HPDE6-E6E7 (cell line): Measurements from ENCODE around the gene ASCL2.
"Not testable (repeated sequence)": the region's sequence is repeated elsewhere in the genome, so short reads cannot be mapped to it uniquely, and the experiment has no call there.

ENCODE experiments used
- DNase-seq: peaks from one replicate; pipeline ENCODE4 v3.0.0; 2011; ENCODE audit warnings: missing footprints; ENCODE audit errors: extremely low spot score

ASCL2 gene

DNA sequence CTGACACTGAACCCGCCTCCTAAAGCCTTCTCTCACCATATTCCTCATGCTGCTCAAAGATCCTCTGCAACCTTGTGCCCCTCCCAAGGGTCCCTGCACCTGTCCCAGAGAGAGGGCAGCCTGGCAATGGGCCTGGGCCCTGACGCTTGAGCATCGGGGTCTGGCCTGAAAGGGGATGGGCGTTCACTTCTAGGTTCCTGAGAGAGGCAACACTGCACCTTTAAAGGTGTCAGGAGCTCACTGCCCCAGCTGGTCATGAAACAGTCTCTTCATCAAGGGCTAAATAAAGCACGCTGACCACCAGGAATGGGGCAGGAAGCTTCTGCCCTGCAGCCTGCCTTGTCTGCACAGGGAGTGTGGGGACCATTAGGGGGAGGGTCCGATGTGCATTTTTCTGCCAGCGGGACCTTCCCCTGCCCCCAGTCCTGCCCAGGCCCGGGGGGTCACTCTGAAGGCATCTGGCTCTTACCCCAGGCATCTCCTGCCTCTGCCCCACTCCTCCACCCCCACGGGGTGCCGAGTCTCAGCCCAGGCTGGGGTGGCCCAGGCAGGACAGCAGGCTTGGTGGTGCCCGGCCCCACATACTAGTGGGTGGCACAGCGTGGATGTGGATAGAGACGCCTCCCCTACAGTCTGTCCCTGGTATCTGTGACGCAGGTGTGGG lies 27.9 kb upstream of the ASCL2 start:
- no peak for DNase-seq

DNA sequence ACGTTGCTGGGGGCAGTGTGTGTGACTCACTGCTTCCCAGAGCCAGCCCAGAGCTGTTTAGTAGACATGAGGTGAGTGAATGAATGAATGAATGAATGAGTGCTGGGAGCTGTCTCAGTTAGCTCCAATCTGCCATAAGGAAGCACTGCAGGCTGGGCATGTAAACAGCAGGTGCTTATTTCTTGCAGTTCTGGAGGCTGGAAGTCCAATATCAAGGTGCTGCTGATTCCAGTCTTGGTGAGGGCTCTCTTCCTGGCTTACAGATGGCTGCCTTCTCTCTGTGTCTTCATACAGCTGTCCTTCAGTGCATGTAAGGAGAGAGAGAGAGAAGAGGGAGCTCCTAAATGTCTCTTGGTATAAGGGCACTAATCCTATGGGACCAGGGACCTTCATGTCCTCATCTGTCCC lies 27.2 kb upstream of the ASCL2 start:
- DNase-seq = no peak

DNA sequence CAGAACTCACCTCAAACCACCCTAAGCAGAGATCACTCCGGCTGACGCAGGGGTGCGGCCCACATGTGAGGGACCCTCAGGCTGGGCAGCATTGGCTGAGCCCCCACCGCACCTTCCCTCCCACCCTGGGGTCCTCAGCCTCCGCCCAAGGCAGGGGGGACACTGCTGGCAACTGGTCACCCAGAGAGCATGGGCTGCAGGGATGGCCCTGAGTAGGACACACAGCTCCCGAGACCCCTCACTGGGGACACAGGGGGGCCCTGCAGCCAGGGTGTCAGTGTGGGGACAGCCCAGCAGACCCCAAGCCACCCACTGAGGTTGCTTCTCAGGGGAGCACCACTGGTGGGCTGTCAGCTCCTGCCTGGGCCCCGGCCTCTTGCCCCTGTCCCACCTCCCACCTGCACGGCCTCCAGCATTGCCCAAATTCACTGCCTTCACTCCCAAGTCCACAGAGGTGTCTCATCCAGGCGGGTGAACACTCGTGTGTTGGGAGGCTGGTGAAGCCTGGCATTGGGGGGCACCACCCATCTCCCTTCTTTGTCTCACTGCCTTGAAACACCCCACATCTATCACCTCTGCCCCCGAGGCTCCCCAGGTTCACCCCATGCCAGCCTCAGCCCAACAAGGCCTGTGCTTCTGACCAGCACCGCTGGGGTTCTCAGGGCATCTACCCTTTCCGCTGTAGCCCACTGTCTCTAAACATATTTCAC lies 26.7 kb upstream of the ASCL2 start:
- no peak for DNase-seq

DNA sequence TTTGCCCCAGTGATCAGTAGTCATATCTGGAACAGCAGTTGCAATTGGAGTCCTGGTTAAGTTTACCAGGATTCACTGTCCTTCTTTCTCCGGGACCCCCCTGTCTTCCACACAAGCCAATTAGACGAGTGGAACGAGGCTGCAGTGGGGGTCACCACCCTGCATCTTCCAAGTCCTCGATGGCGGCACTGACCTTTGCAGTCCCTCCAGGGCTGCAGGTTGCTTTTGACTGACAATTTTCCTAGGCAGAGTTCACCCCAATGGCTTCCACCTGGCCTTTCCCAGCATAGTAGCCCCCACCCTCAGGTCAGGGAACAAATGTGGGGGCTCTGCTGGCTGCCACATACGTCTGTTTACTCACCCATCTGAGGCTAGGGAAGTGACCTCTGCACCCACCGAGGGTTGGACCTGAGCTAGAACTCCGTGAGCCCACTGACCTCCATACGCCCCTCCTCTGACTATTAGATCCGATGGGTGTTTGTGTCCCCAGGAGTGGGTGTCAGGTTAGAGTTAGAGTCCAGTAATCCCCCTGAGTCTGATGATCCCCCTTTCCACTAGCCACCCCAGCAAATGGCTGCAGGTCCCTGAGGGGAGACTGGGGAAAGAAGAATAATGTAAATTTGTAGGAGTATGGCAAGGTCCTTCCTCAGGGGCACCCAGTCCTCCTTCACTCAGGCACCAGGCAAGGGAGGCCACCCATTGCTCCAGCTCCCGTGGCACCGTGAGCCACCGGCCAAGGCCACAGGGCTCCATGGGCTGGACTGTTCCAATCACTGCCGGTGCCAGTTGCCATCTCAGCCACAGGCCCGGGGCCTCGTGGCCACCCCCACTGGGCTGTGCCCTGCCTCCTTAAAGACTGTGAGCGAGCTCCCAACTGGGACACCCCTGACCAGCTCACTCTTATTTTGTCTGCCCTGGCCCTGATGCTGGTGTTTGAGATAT lies 25.9 kb upstream of the ASCL2 start:
- DNase-seq = no peak

DNA sequence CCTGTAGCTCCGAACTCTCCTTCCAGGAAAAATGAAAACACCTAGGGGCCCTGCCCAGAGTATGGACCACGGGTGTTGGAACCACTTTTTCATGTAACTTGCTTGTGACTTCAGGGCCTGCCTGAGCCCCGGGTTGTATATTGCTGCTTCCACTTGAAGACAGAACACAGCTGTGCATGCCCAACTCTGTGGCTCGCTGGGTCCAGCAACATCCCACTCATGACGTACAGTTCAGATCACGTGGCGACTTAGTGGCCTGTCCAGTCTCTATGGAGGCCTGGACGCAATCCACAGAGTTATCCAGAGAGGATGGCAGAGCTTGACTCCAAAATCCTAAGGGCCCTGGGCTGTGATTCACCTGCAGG lies 24.5 kb upstream of the ASCL2 start:
- DNase-seq = no peak

DNA sequence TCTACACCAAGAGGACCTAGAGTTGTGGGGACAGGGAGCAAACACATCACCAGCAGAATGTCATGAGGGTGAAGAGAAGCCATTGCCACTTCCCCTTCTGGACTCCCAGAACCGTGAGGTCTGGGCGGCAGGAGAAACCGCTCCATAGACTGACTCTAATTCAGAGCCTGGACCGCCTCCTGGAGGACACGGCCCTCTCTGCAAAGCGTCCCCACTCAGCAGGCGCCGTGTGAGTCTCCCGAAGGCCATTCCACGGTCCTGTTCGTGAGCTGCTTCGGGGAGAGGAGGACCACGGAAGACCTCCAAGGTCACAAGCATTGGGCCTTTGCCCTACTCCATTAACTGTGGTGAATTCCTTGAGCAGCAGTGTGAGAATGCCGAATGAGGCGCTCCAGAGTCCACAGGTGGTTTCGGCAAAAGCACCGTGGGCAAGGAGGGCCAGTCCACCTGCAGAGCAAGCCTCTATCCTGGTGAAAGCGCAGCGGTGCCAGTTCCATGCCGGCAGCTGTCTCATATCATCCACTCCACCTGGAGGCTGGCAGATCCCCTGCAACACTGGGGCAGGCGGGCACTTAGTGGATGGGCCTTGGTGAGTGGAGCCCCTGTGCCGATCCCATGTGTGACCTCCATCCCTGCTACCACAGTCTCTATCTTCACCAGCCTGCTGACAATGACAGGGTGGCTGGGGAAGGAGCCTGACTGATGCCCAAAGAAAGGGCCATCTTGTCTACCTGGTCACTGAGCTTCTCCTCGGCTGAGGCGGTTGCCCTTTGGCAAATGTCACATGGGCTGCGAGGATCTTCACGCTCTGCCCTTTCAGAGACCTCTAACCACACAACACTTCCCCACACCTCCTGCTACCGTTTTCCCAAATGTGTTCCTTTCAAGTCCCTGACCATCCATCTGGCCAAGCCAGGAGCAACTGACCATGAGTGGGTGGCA lies 23.9 kb upstream of the ASCL2 start:
- no peak for DNase-seq

DNA sequence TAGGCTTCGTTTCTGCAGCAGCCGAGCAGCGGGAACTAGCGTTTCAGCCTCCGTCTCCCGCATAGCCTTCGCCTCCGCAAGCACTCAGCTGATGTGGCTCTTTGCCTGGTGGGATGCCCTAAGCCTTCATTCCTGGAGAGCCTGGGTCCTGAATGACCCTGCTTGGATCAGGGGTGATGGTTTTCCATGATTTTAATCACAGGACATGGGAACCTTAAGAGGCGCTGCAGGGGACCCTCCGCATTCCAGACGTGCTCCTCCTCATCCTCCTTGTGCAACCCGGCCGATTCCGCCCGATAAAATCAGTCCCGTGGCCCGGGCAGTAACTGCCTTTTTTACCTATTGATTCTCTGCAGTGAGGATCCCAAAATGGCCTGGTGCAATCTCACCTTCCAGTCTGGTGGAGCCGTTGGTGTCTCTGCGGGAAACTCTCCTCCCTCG lies 23.2 kb upstream of the ASCL2 start:
- DNase-seq = no peak

DNA sequence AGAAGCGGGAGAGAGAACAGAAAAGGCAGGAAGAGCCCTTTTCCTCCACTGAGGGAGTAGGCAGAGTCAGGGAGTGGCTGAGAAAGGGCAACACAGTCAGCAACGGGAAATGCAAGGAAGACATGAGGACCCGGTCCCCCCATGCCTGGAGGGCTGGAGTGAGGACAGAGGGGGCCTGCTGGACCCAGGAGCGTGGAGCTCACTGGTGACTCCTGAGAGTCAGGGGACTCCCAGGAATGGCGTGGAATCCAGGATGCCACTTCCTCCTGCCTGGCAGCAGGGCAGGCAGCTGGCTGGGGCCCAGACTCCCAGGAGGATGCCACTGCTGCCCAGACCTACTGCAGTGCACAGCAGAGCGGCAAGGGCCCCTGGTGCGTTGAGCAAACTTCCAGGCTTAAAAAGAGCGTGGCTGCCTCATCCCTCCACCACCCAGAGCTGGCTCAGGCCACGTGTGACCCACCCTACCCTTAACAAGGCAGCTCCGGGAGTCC lies 20.0 kb upstream of the ASCL2 start:
- DNase-seq = no peak

DNA sequence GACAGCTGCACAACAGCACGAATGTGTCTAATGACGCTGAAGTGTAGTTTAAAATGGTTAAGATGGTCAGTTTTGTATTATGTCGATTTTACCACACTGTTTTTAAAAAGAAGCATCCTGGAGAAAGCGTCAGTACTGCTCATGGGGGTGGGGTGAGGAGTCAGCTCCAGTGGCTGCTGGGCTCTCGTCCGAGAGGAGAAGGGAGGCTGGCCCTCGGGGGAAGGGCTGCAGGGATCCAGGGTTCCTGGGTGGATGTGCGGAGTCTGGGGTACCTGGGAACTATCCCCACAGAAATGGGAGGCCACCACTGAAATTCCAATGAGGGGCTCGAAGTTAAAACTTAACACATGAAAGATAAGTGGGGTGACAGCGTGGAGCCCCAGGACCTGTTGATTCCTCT lies 19.5 kb upstream of the ASCL2 start:
- no peak for DNase-seq

DNA sequence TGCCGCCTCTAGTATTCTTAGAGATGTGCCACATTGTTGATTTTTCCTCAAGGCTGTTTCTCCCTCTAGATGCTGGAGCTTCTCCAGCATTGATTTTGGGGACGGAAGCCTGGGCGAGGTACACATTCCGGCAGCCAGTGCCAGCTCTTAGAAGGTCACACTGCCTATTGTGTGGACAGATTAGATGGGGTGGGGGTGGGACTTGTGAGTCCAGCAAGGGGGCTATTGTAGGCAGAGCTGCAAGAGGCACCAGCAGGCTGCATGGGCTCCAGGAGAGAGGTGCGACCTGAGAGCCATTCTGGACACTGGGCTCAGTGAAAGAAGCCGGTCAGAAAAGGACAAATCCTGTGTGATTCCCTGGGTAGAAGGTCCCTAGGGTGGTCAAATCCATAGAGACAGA lies 19.0 kb upstream of the ASCL2 start:
- no peak for DNase-seq

DNA sequence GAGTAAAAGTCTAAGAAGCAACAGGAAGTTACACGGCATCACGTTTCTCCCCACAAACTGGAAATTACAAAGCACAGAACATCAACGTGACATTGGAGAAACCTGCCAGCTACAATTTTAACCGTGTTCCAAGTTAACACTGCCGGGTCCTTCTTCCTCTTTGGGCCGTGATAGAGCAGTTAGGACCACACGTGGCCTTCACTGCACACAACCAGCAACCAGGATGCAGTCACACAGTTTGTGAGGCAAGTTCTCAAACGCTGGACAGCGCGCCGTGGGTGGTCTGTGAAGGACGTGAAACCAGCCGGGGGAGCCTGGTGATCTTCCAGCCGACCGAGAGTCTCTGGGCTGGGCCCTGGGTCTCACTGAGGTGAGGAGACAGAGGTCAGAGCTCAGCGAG lies 16.7 kb upstream of the ASCL2 start:
- no peak for DNase-seq

DNA sequence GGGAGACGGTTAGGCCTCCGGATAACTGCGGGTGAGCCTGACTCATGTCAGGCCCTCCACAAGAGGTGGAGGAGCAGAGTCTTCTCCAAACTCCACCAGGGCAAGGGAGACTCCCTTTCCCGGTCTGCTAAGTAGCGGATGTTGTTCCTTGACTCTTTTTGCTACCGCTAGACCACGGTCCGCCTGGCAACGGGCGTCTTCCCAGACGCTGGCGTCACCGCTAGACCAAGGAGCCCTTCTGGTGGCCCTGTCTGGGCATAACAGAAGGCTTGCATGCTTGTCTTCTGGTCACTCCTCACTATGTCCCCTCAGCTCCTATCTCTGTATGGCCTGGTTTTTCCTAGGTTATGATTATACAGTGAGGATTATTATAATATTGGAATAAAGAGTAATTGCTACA lies 16.0 kb upstream of the ASCL2 start:
- DNase-seq = not testable (repeated sequence)

DNA sequence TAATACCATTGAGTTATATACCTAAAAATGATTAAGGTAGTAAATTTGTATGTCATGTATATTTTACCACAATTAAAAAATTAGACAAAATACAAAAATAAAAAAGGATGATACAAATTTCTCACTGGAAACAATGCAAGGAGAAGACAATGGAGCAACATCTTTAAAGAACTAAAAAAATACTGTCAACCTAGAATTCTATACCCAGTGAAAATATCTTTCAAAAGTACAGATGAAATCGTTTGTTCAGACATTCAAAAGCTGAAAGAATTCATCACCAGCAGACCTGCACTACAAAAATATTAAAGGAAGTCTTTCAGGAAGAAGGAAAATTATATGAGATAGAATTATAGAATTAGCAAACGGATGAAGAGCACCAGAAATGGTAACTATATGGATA lies 9.8 kb upstream of the ASCL2 start:
- DNase-seq = no peak

DNA sequence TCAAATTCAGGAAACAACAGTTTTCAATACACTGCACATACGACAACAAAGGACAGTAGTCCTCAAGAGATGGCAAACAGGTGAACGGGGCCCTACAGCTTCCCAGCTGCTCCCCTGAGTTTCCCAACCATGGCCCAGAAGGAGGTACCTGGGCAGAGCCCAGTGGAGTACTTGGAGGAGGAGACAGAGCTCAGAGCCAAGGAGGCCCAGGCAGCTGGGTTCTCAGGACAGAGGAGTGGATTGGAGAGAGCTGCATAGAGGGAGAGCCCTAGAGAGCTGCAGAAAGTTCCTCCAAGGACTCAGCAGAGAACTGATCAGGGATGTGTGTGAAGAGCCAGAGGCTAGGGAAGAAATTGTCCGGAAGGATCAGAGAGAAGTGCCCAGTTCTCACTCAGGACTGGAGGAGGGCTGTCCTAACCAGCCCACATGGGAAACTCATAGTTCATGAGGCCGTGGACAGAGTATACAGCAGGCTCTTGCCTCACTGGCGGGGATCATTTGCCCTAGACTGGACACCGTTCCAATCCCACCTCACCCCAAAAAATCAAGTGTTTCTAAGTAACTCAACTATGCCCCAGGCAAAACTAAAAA lies 7.6 kb upstream of the ASCL2 start:
- no peak for DNase-seq

DNA sequence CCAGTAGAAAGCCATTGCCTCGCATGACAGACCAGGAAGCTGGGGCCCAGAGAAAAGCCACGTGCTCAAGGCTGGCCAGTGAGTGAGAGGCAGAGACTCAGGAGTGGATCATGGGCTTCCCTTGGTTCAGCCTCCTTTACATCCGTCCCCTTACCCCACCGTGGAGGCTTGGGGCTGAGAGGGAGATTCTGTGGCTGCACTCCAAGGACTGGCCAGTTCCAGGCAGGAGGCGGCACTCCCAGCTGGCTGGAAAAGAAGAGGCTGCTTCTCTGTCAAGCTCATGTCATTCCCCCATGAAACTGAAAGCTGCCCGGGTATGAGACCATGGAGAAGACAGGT lies 6.6 kb upstream of the ASCL2 start:
- no peak for DNase-seq

DNA sequence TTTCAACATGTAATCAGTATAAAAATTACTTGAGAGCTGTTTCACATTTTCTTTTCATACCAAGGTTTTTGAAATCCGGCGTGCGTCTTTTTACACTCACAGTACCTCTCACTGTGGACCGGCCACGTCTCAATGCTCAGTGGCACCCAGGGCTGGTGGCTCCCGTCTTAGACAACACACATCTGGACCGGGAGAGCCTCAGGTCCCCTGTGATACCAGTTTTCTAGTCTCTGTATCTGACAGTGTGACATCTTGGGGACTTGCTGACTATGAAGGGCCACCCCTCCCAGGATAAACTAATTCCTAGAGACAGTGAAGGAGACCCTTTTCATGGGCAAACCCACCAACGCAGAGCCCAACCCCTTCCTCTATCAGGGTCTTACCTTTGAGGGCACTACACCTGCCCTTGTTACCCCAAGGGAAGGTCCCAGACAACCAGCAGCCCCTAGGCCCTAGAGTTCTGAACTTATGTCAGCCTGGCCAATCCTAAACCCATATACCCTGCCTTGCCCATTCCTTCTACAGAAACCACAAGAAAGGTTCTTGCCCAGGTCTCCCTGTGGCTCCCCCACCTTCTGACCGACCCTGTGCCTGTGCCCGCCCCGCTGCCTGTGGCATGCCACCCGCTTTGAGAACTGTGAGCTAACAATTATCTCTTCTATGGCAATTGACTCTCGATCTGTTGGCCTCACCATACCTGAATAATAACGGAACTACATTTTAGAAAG lies 6.1 kb upstream of the ASCL2 start:
- DNase-seq = no peak

DNA sequence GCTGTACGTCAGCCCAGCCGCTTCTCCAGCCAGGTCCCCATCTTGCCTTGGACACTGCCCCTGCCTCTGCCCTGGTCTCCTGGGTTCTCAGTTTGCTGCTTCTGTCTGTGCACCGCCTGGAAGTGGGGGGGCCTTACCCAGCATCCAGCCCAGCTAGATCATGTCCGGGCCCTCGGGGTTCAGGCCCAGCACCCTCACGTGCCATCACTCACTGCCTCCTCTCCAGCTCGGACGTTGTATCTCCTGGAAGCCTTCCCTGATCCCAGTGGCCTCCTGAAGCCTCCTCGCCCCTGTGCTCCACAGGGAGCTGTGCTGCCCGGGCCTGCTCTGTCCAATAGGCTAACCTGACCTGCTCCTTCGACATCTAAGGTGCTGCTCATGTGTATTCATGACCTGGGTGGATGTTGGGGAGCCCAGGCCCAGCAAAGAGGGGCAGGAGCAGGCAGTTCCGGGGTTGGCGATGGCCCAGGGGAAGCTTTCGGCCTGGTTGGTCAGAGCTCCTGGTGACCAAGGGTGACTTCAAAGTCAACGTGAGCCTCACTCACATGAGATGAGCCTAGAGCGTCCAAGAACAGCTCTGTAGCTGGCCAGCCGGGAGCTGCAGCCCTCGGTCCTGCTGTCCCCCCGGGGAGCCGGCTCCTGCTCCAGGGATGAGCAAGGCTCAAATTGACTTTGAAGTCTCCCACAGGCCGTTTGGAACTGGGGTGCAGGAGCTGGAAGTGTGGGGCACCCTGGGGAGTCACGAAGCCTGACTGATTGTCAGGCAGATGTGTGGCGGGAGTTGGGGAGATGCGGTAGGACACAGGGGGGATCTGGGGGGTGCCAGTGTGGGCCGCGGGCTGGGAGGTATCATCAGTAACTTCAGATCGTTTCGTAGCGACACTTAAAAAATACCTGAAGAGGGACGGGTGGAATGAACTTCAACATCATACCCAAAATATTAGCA lies 5.2 kb upstream of the ASCL2 start:
- DNase-seq = no peak

DNA sequence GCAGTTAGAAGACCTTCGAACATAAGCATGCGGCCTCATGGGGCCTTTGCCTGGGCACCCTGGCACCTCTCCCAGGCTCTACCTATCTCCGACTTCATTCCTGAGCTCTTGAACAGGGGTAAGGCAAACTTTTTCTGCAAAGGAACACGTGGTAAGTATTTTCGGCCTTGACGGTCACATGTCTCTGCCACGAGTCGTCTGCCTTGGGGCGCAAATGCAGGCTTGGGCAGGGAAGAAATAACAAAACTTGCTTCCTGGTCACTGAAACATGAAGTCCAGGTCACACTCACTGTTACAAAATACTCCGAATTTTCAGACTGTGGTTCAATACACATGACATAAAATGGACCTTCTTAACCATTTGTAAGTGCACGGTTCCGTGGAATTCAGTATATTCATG lies 3.4 kb upstream of the ASCL2 start:
- DNase-seq = no peak

DNA sequence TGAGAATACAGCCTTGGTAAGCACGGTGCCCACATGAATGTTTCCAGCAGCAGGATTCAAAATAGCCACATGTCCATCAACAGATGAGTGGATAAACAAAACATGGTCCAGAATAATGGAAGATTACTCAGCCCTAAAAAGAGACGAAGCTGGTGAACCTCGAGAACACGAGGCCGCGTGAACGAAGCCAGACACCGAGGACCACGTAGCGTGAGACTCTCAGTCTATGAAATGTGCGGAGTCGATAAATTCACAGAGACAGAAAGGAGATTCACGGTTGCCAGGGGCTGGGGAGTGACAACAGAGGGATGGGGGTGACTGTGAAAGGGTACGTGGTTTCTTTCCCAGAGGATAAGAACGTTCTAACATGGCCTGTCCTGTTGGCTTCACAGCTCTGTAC lies 2.9 kb upstream of the ASCL2 start:
- no peak for DNase-seq
